ENCODE results near the gene STPG4.
"Not testable (repeated sequence)": the region's sequence is repeated elsewhere in the genome, so short reads cannot be mapped to it uniquely, and the experiment has no call there.

Gene STPG4

GRCh38 chr2:47124740-47125139 lies 30.4 kb downstream of the STPG4 start:
- DNase-seq = not testable (repeated sequence)

DNA sequence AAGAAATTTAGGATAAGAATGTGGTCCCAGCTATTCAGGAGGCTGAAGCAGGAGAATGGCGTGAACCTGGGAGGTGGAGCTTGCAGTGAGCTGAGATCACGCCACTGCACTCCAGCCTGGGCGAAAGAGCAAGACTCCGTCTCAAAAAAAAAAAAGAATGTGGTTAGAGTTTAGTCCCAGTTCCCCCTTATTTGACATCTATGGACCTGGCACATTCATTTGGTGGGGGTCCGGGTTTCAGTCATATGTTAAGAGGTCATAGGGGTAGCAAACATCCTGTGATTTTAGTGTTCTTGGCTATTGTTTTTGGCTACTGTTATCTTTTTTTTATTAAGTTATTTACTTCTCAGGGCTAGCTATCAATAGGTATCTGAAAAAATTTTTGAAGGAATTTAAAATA lies 34.7 kb downstream of the STPG4 start:
- not testable (repeated sequence) for DNase-seq

GRCh38 chr2:47119001-47119400 lies 36.1 kb downstream of the STPG4 start:
- DNase-seq = no peak

DNA sequence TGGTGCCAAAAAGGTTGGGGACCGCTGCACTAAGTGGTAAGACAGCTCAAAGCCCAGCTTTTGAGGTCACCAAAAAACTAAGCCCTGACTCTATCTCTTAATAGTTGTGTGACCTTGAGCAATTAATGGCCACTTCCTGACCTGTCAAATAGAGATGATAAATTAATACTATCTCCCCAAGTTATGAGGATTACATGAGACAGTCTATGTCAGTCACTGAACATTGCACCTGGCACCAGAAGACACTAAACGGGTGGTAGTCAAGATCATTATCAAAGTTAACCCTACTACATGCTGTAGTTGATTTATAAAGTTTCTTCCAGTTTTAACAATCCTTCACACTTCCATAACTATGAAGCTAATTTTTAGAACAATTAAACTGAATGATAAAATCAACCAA lies 36.5 kb downstream of the STPG4 start:
- DNase-seq = no peak

DNA sequence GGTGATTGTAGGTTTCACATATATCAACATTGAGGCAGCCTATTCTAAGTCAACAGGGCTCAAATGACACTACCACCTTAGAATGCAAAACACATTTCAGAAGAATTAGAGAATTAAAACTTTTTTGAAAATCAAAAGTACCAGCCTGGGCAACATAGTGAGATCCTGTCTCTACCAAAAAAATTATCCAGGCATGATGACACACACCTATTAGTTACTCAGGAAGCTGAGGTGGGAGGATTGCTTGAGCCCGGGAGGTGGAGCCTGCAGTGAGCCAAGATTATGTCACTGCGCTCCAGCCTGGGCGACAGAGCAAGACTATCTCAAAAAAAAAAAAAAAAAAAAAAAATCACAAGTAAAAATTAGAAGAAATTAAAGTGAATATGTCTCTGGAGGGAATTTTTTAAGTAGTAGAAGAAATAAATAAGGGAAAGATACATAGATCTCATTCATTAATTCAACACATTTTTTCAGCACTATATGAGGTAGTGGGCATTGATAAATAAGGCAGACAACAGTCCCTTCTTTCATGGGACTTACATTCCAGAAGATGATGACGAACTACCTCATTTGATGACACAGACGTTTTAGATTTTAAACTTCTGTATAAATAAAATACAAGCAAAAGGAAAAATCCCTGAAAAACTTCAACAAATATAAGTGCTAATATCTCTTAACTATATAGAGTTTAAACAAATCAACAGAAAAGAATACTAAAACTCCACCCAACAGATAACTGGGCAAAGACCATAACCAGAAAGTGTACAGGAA lies 42.3 kb downstream of the STPG4 start:
- no peak for DNase-seq

- DNase-seq = no peak
Measured at GRCh38 chr2:47109680-47110079, 45.4 kb downstream of the STPG4 start.

- DNase-seq = no peak
Measured at GRCh38 chr2:47109007-47109375, 46.1 kb downstream of the STPG4 start.

GRCh38 chr2:47108267-47109006 lies 46.7 kb downstream of the STPG4 start:
- not testable (repeated sequence) for DNase-seq

DNA sequence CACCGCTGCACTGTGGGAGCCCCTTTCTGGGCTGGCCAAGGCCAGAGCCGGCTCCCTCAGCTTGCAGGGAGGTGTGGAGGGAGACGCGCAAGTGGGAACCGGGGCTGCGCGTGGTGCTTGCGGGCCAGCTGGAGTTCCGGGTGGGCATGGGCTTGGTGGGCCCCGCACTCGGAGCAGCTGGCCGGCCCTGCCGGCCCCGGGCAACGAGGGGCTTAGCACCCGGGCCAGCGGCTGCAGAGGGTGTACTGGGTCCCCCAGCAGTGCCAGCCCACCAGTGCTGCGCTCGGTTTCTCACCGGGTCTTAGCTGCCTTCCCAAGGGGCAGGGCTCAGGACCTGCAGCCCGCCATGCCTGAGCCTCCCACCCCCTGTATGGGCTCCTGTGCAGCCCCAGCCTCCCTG lies 47.9 kb downstream of the STPG4 start:
- not testable (repeated sequence) for DNase-seq

- DNase-seq = not testable (repeated sequence)
Measured at GRCh38 chr2:47106231-47106630, 48.9 kb downstream of the STPG4 start.

GRCh38 chr2:47099712-47100111 lies 55.4 kb downstream of the STPG4 start:
- not testable (repeated sequence) for DNase-seq

GRCh38 chr2:47098953-47099352 lies 56.2 kb downstream of the STPG4 start:
- no peak for DNase-seq

GRCh38 chr2:47097563-47097962 lies 57.5 kb downstream of the STPG4 start:
- DNase-seq = no peak

DNA sequence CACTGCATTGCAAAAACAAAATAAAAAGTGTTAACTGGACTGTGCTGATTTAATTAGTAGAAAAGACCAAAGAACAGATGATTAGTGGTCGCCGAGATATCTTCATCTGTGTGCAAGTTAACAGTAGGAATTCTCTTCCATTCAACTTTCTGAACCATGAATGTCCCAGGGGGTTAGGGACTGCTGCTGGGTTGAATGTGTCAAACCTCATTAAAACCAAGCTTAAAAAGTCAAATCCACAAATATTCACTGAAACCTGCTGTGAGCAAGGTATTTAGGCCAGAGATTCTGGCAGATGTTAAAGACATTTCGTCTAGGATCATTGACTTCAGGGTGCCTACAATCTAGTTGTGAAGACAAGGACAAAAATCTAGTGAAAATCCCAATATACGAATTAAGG lies 58.7 kb downstream of the STPG4 start:
- DNase-seq = no peak

- DNase-seq = no peak
Measured at GRCh38 chr2:47095349-47096020, 59.6 kb downstream of the STPG4 start.

- no peak for DNase-seq
Measured at GRCh38 chr2:47094511-47095142, 60.5 kb downstream of the STPG4 start.

GRCh38 chr2:47093626-47094025 lies 61.5 kb downstream of the STPG4 start:
- DNase-seq = no peak

DNA sequence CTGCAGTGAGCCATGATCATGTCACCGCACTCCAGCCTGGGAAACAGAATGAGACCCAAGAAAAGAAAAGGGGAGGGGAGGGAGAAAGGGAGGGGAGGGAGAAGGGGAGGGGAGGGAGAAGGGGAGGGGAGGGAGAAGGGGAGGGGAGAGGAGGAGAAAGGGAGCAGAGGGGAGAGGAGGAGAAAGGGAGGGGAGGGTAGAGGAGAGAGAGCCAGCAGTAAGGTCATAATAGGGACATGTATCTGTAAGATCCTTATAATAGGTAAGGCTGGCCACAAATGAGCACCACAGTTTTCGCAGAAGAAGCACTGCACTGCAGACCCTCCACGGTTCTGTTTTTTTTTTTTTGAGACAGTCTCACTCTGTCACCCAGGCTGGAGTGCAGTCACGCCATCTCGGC lies 62.6 kb downstream of the STPG4 start:
- DNase-seq = no peak

DNA sequence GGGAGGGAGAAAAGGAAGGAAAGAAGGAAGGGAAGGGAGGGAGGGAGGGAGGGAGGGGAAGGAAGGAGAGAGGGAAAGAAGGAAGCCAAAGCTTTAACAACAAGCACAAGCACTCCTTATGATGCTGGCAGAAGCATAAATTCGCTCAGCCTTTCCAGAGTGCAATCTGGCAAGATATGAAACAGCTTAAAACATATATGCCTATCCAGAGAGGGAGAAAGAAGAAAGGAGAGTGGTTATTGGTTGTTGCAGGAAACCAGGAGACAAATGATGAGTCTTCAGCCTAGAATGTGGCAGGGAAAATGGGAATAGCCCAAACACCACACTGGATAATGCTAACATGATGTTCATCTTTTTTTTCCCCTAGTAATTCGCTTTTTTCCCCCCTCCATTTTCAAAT lies 64.0 kb downstream of the STPG4 start:
- no peak for DNase-seq

DNA sequence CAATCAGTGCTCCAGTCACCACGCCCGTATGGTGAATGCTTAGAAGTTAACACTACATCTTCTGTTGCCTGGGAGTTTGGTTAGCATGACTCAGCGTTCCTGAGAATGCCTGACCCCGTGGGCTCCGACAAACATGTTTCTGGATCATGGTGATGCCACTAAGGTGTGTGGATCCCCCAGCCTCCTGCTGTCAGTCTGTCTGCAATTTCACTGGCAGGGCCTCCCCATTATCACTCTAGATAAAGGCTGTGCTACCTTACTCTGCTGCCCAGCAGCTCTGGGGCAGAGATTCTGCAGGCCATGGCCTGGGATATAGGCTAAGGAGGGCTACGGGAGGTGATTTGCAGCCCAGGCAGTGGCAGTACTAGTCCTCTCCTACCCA lies 66.0 kb downstream of the STPG4 start:
- DNase-seq = no peak

DNA sequence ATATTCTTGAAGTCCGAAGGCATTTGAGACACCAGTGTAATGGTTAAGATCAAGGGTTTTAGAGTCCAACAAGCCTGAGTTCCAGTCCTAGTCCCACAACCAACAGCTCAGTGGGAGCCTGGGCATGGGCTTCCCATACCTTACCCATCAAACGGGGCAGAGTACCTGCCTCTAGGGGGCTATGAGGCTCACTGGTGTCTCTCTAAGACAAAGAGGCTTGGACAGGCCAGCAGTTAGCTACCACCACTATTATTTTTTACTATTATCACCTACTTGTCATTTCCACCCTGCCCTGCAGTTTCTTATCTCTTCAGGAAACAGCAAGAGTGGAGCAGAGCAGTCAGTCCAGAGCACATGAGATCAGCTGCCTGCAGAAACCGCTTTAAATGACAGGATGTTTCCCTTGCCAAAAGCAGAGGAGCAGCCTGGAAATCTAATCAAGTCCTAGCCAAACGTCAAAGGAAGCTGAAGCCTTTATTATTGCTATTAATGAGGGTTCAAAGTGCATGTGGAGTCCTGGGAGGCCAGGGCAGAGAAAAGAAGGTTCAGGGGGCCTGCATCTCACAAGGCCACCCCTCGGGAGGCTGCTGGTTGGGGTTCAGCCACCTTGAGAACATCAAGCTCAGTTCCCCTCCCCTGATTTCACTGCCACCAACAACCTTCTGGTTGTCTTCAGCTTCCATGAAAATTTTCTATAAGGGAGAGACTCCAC lies 66.6 kb downstream of the STPG4 start:
- DNase-seq = no peak

- DNase-seq = no peak
Measured at GRCh38 chr2:47087051-47087450, 68.1 kb downstream of the STPG4 start.

DNA sequence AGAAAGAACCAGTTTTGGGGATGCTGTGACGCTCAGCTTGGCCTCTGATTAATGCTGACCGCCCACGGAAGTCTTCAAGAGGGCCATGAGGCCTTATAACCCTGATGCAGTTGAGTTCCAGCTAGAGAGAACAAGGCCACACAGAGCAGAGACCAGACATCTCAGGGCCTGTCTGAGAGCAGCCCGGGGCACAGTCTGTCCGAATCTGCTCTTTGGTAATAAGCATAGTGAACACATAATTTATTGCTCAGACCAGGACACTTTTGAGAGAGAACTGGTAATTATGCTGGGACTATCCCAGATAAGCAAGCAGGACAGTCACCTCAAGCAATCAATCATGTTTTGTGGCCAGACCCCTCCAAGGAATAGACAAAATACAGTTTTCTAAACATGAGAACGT lies 68.5 kb downstream of the STPG4 start:
- peak in 2 of 3 donors; percentile 65 to 67 for DNase-seq

All from suppressor macrophage treated with lipopolysaccharide for 1 hour (primary cell).